Activated CD4-positive, alpha-beta T cell treated with anti-CD3 and anti-CD28 coated beads for 36 hours (primary cell): Measurements from ENCODE around the gene COG2. TPM values are rescaled to one million over a fixed set of nuclear protein-coding genes. Genes with fewer than 3 reads are reported as not detected.

Experiments used
- ATAC-seq: fragments of 200-7000 bp; cut with Tn5 transposase; one replicate; pipeline ENCODE4 v1.10.0; 2021; ENCODE audit warnings: mild to moderate bottlenecking, moderate library complexity
- CTCF ChIA-PET: fragments of 350-600 bp; sonication (Branson Sonifier 250); formaldehyde crosslinking; loops from one replicate; lab custom pipeline; 2021; ENCODE audit warnings: antibody characterized with exemption; lab: Charles Lee
- POLR2A ChIA-PET: fragments of 350-600 bp; sonication (Branson Sonifier 250); formaldehyde crosslinking; loops from one replicate; lab custom pipeline; 2021; ENCODE audit warnings: antibody characterized with exemption, inconsistent platforms; lab: Charles Lee
- DNase-seq: peaks from one replicate; pipeline ENCODE4 v3.0.0-alpha.2; 2020
- H3K27ac Mint-ChIP-seq: one replicate; pipeline ENCODE4 v1.8.0; 2021; ENCODE audit warnings: mixed read lengths
- H3K27me3 Mint-ChIP-seq: one replicate; pipeline ENCODE4 v1.8.0; 2021; ENCODE audit warnings: mixed read lengths
- H3K36me3 Mint-ChIP-seq: one replicate; pipeline ENCODE4 v1.8.0; 2021; ENCODE audit warnings: low read depth, mixed read lengths
- H3K4me1 Mint-ChIP-seq: one replicate; pipeline ENCODE4 v1.8.0; 2021; ENCODE audit warnings: mixed read lengths
- H3K4me3 Mint-ChIP-seq: one replicate; pipeline ENCODE4 v1.8.0; 2021; ENCODE audit warnings: mild to moderate bottlenecking, moderate library complexity, mixed read lengths
- H3K9me3 Mint-ChIP-seq: one replicate; pipeline ENCODE4 v1.8.0; 2021; ENCODE audit warnings: low read depth, mixed read lengths
- intact Hi-C, 2 experiments: fragments of 100-400 bp; cut with DNase I in 1 of 2; cut with micrococcal nuclease in 1 of 2; formaldehyde crosslinking; loops; one replicate each; pipeline versions ENCODE4 v1.14.2 to v1.15.1; 2022 to 2024; cut with DNase I, micrococcal nuclease
- total RNA-seq, 2 experiments: library from RNA; stranded (reverse); gene quantifications; one replicate each; pipeline ENCODE4 v1.2.3, GENCODE V29; 2021

The COG2 gene
- total RNA-seq, 2 experiments from 2014 or later: 28.1 to 32.0 TPM

GRCh38 chr1:230611128-230611877 lies 31.0 kb upstream of the COG2 start:
- H3K9me3 Mint-ChIP-seq: no peaks in the 10 kb centered on the region
- CTCF ChIA-PET: interaction anchor here (1.2 kb wide), 1 partner anchor 8 kb away, joined by 3 read pairs; no protein-coding TSS in a partner anchor

DNA sequence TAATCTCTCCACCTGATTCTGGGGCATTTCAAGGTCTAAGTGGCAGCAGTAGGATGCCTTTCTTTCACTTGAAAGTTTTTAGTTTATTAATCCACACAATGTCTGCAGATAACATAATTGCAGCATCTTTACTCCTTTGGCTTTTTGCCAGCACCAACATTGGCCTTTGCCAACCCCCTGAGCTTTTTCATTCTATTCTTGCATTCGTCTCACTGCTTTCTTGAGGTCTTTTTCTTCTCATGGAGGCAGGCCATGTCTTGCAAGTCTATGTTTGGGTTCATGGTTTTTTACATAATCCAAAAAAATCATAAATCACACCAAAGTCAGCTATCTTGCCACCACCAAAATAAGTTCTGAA lies 30.4 kb upstream of the COG2 start:
- CTCF ChIA-PET: no interaction called here
- H3K36me3 Mint-ChIP-seq: no peaks in the 10 kb centered on the region

More at GRCh38 chr1:230611128-230611877, 31.0 kb upstream of the COG2 start:
- no peak overlapping the region for H3K27ac Mint-ChIP-seq
- H3K4me1 Mint-ChIP-seq: no peaks in the 10 kb centered on the region
- H3K27me3 Mint-ChIP-seq: peaks cover 9% of the 10 kb centered on the region
- no peak overlapping the region for H3K4me3 Mint-ChIP-seq
- DNase-seq (no peak), ATAC-seq (no peak)
- intact Hi-C loops: no loop called here
- no peaks in the 10 kb centered on the region for H3K36me3 Mint-ChIP-seq
- POLR2A ChIA-PET: no interaction called here

GRCh38 chr1:230612651-230613050 lies 29.6 kb upstream of the COG2 start:
- peaks cover 14% of the 10 kb centered on the region for H3K27me3 Mint-ChIP-seq
- intact Hi-C loops: no loop called here
- CTCF ChIA-PET: interaction anchor here (0.7 kb wide), 1 partner anchor 173 kb away, joined by 3 read pairs; no protein-coding TSS in a partner anchor
- H3K9me3 Mint-ChIP-seq: no peaks in the 10 kb centered on the region
- H3K27ac Mint-ChIP-seq: no peak overlapping the region
- ATAC-seq (no peak), DNase-seq (no peak)
- no peaks in the 10 kb centered on the region for H3K36me3 Mint-ChIP-seq
- POLR2A ChIA-PET: no interaction called here
- no peaks in the 10 kb centered on the region for H3K4me1 Mint-ChIP-seq
- no peak overlapping the region for H3K4me3 Mint-ChIP-seq

More for the DNA sequence above, 30.4 kb upstream of the COG2 start:
- Mint-ChIP-seq H3K27me3 (peaks cover 11% of the 10 kb centered on the region), H3K27ac (no peak overlapping the region), H3K9me3 (no peaks in the 10 kb centered on the region), H3K4me3 (no peak overlapping the region), H3K4me1 (no peaks in the 10 kb centered on the region)
- no peak for ATAC-seq
- no peak for DNase-seq
- POLR2A ChIA-PET: no interaction called here
- intact Hi-C loops: no loop called here

GRCh38 chr1:230614121-230614520 lies 28.2 kb upstream of the COG2 start:
- H3K9me3 Mint-ChIP-seq: no peaks in the 10 kb centered on the region
- ATAC-seq (no peak), DNase-seq (no peak)
- no peaks in the 10 kb centered on the region for H3K4me1 Mint-ChIP-seq
- H3K4me3 Mint-ChIP-seq: no peak overlapping the region
- H3K27me3 Mint-ChIP-seq: peaks cover 16% of the 10 kb centered on the region
- H3K27ac Mint-ChIP-seq: no peak overlapping the region
- CTCF ChIA-PET: interaction anchor here (0.7 kb wide), 1 partner anchor 735 kb away, joined by 3 read pairs; no protein-coding TSS in a partner anchor
- no peaks in the 10 kb centered on the region for H3K36me3 Mint-ChIP-seq
- POLR2A ChIA-PET: no interaction called here
- intact Hi-C loops: no loop called here

GRCh38 chr1:230618537-230618936 lies 23.7 kb upstream of the COG2 start:
- ChIA-PET POLR2A (no interaction called here), CTCF (interaction anchor here (0.9 kb wide), 1 partner anchor 8 kb away, joined by 3 read pairs; no protein-coding TSS in a partner anchor)
- H3K27me3 Mint-ChIP-seq: peaks cover 19% of the 10 kb centered on the region
- intact Hi-C loops: no loop called here
- H3K9me3 Mint-ChIP-seq: no peaks in the 10 kb centered on the region
- H3K27ac Mint-ChIP-seq: no peak overlapping the region
- ATAC-seq: no peak
- no peak for DNase-seq
- H3K4me1 Mint-ChIP-seq: no peaks in the 10 kb centered on the region
- no peaks in the 10 kb centered on the region for H3K36me3 Mint-ChIP-seq
- H3K4me3 Mint-ChIP-seq: no peak overlapping the region

GRCh38 chr1:230620649-230621323 lies 21.5 kb upstream of the COG2 start:
- ATAC-seq: no peak
- Mint-ChIP-seq H3K27me3 (peaks cover 17% of the 10 kb centered on the region), H3K36me3 (no peaks in the 10 kb centered on the region), H3K4me1 (no peaks in the 10 kb centered on the region), H3K4me3 (no peak overlapping the region), H3K27ac (no peak overlapping the region), H3K9me3 (no peaks in the 10 kb centered on the region)
- DNase-seq: no peak
- intact Hi-C loops: no loop called here
- ChIA-PET CTCF (no interaction called here), POLR2A (no interaction called here)

- intact Hi-C loops: no loop called here
These were observed 20.8 kb upstream of the COG2 start for GRCh38 chr1:230621324-230622030.

GRCh38 chr1:230622151-230622550 lies 20.1 kb upstream of the COG2 start:
- Mint-ChIP-seq H3K4me1 (no peaks in the 10 kb centered on the region), H3K4me3 (no peak overlapping the region), H3K27me3 (peaks cover 11% of the 10 kb centered on the region), H3K36me3 (no peaks in the 10 kb centered on the region), H3K9me3 (no peaks in the 10 kb centered on the region), H3K27ac (no peak overlapping the region)
- ChIA-PET POLR2A (no interaction called here), CTCF (interaction anchor here (0.7 kb wide), 1 partner anchor 18 kb away, joined by 3 read pairs; no protein-coding TSS in a partner anchor)
- ATAC-seq (no peak), DNase-seq (no peak)
- intact Hi-C loops: no loop called here

More at GRCh38 chr1:230621324-230622030, 20.8 kb upstream of the COG2 start:
- POLR2A ChIA-PET: no interaction called here
- Mint-ChIP-seq H3K4me1 (no peaks in the 10 kb centered on the region), H3K36me3 (no peaks in the 10 kb centered on the region), H3K27ac (no peak overlapping the region), H3K27me3 (peaks cover 13% of the 10 kb centered on the region), H3K9me3 (no peaks in the 10 kb centered on the region), H3K4me3 (no peak overlapping the region)
- CTCF ChIA-PET: interaction anchor here (0.7 kb wide), 1 partner anchor 17 kb away, joined by 3 read pairs; no protein-coding TSS in a partner anchor
- no peak for ATAC-seq
- no peak for DNase-seq

DNA sequence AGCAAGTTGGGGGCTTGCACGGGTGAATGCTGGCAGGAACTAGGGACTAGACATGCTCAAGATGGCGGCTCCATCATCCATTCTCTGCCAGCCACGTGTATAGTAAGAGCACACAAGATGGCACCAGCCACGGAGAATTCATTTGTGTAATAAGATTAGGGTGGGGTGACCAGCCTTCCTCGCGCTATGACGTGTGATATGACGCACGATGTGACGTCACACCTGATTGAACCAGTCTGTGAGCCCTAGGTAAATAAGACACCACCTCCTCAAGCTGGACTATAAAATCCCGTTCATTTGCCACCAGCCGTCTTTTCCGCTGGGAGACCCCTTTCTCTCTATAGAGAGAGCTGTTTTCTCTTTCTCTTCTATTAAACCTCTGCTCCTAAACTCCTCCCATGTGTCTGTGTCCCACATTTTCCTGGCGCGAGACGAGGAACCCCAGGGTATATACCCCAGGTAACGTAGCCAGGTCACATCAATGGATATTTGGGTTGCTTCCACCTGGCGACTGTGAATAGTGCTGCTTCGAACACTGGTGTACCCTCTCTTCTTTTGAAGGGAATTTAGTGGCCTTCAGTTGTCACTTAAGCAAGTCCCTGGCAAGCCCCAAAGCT lies 18.1 kb upstream of the COG2 start:
- DNase-seq (no peak), ATAC-seq (no peak)
- Mint-ChIP-seq H3K4me1 (no peaks in the 10 kb centered on the region), H3K27ac (no peak overlapping the region), H3K36me3 (no peaks in the 10 kb centered on the region), H3K4me3 (no peak overlapping the region), H3K27me3 (peaks cover 6% of the 10 kb centered on the region), H3K9me3 (no peaks in the 10 kb centered on the region)
- ChIA-PET CTCF (no interaction called here), POLR2A (no interaction called here)
- intact Hi-C loops: no loop called here

DNA sequence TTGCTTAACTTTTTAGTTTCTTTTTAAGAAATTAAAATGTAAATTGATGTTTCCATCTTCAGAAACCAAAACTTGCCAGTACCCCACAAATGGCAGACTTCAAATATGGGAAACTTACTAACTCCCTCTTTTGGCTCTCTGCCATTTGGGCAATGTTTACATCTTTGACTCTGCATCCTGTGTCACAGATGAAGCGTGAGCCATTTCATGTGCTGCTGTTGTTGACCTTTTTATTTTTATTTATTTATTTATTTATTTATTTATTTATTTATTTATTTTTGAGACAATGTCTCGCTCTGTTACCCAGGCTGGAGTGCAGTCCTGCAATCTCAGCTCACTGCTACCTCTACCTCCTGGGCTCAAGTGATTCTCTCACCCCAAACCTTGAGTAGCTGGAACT lies 16.0 kb upstream of the COG2 start:
- H3K27me3 Mint-ChIP-seq: no peaks in the 10 kb centered on the region
- intact Hi-C loops: no loop called here

GRCh38 chr1:230627767-230628166 lies 14.5 kb upstream of the COG2 start:
- DNase-seq: no peak
- H3K36me3 Mint-ChIP-seq: no peaks in the 10 kb centered on the region
- H3K27me3 Mint-ChIP-seq: no peaks in the 10 kb centered on the region
- intact Hi-C loops: no loop called here
- ChIA-PET POLR2A (no interaction called here), CTCF (no interaction called here)
- no peak for ATAC-seq
- no peaks in the 10 kb centered on the region for H3K4me1 Mint-ChIP-seq
- no peak overlapping the region for H3K4me3 Mint-ChIP-seq
- H3K9me3 Mint-ChIP-seq: no peaks in the 10 kb centered on the region
- no peak overlapping the region for H3K27ac Mint-ChIP-seq

More for the DNA sequence above, 16.0 kb upstream of the COG2 start:
- no peaks in the 10 kb centered on the region for H3K36me3 Mint-ChIP-seq
- H3K27ac Mint-ChIP-seq: no peak overlapping the region
- ATAC-seq: no peak
- ChIA-PET POLR2A (no interaction called here), CTCF (interaction anchor here (0.7 kb wide), 1 partner anchor 30 kb away, joined by 3 read pairs; no protein-coding TSS in a partner anchor)
- no peaks in the 10 kb centered on the region for H3K9me3 Mint-ChIP-seq
- no peaks in the 10 kb centered on the region for H3K4me1 Mint-ChIP-seq
- H3K4me3 Mint-ChIP-seq: no peak overlapping the region
- no peak for DNase-seq
